GM12878 (cell line): ENCODE measurements around the gene NFASC. TPM values are rescaled to one million over a fixed set of nuclear protein-coding genes. Genes with fewer than 3 reads are reported as not detected.

Experiments
- ATAC-seq: fragments of 200-7000 bp; cut with Tn5 transposase; 3 replicates; pipeline ENCODE4 v1.9.1; 2020; ENCODE audit warnings: mild to moderate bottlenecking, moderate library complexity
- BruUV-seq: library from RNA; stranded (reverse); fragments of 400-500 nt; replicated peaks from 2 replicates; lab custom pipeline; 2021; lab: Mats Ljungman, UMichigan
- CTCF ChIA-PET: fragments of 300-600 bp; sonication (Branson Sonifier 250); formaldehyde crosslinking; extraction: SDS; loops from one replicate; lab custom pipeline; 2021; ENCODE audit warnings: inconsistent platforms; lab: Yijun Ruan, JAX
- POLR2A ChIA-PET: fragments of 350-600 bp; formaldehyde crosslinking; extraction: SDS; loops from one replicate; lab custom pipeline; 2021; ENCODE audit warnings: inconsistent platforms; lab: Charles Lee
- RAD21 ChIA-PET: fragments of 300-600 bp; sonication (Branson Sonifier 250); formaldehyde crosslinking; loops from one replicate; lab custom pipeline; 2023; ENCODE audit warnings: antibody characterized with exemption; ENCODE audit not compliant: unreplicated experiment; lab: Charles Lee
- SMC1A ChIA-PET: fragments of 300-600 bp; sonication (Branson Sonifier 250); formaldehyde crosslinking; loops from one replicate; lab custom pipeline; 2023; ENCODE audit not compliant: unreplicated experiment, uncharacterized antibody; lab: Charles Lee
- DNase-seq: peaks from one replicate; pipeline ENCODE4 v3.0.0-alpha.2; 2011; ENCODE audit warnings: low read depth, low spot score
- FAIRE-seq: peaks from 3 replicates; lab custom pipeline; 2011; peaks lifted over from hg19 to GRCh38; lab: Jason Lieb, UNC
- H2AFZ ChIP-seq: 2 replicates; pipeline ENCODE4 v1.6.0; 2011; ENCODE audit warnings: low read depth, low read length, control low read depth; ENCODE audit not compliant: control insufficient read depth
- H3K27ac ChIP-seq: 2 replicates; pipeline ENCODE4 v1.5.1; 2011; ENCODE audit warnings: control low read depth; ENCODE audit not compliant: control insufficient read depth, insufficient read depth
- H3K27me3 ChIP-seq, 2 experiments: replicated peaks in 1 of 2; 2 replicates each; pipeline versions ENCODE4 v1.6.0 to v1.6.1; 2011; ENCODE audit warnings: low read length in 1 of 2; ENCODE audit not compliant: control insufficient read depth in 2 of 2, insufficient read depth in 2 of 2
- H3K36me3 ChIP-seq, 2 experiments: 2 replicates each; pipeline ENCODE4 v1.5.1; 2011; ENCODE audit warnings: low read length in 1 of 2; ENCODE audit not compliant: control insufficient read depth in 2 of 2, insufficient read depth in 2 of 2
- H3K4me1 ChIP-seq: 2 replicates; pipeline ENCODE4 v1.6.1; 2011; ENCODE audit warnings: mild to moderate bottlenecking, low read length, moderate library complexity, mixed read lengths; ENCODE audit not compliant: control insufficient read depth, insufficient read depth
- H3K4me2 ChIP-seq: 2 replicates; pipeline ENCODE4 v1.6.0; 2011; ENCODE audit warnings: control low read depth; ENCODE audit not compliant: control insufficient read depth, insufficient read depth
- H3K4me3 ChIP-seq: fragments of 200-600 bp; sonication (generic); 2 replicates; pipeline ENCODE4 v1.5.1; 2016
- H3K79me2 ChIP-seq: 2 replicates; pipeline ENCODE4 v1.6.0; 2011; ENCODE audit warnings: low read length; ENCODE audit not compliant: control insufficient read depth, insufficient read depth
- H3K9ac ChIP-seq: 2 replicates; pipeline ENCODE4 v1.8.0; 2011; ENCODE audit warnings: low read length, control low read depth, mixed read lengths; ENCODE audit not compliant: control insufficient read depth, insufficient read depth
- H3K9me3 ChIP-seq: replicated peaks from 3 replicates; pipeline ENCODE4 v1.5.1; 2011; ENCODE audit warnings: mild to moderate bottlenecking, low read length; ENCODE audit not compliant: control insufficient read depth, insufficient read depth
- H4K20me1 ChIP-seq: 2 replicates; pipeline ENCODE4 v1.6.0; 2011; ENCODE audit not compliant: control insufficient read depth, insufficient read depth
- CBFB ChIP-seq: IDR thresholded peaks from 2 replicates; pipeline ENCODE4 v1.6.1; 2016; ENCODE audit warnings: antibody characterized with exemption, low read depth
- CBX5 ChIP-seq: sonication (generic); IDR thresholded peaks from 2 replicates; pipeline ENCODE4 v1.6.1; 2016; ENCODE audit warnings: low read depth, moderate library complexity, mild to moderate bottlenecking, inconsistent platforms
- EP300 ChIP-seq, 2 experiments: fragments of 150-350 bp in 1 of 2; IDR thresholded peaks; 2 replicates each; pipeline ENCODE4 v1.6.1; 2011 to 2012; ENCODE audit warnings: low read depth in 2 of 2, low read length in 2 of 2, borderline replicate concordance in 1 of 2, improper control_type of control experiment in 1 of 2, inconsistent platforms in 1 of 2; ENCODE audit not compliant: control insufficient read depth in 1 of 2
- IKZF2 ChIP-seq, 2 experiments: fragments of 450-650 bp; IDR thresholded peaks; 2 replicates each; pipeline ENCODE4 v1.6.1; 2017; ENCODE audit warnings: mild to moderate bottlenecking in 2 of 2, moderate library complexity in 2 of 2
- NBN ChIP-seq: fragments of 450-650 bp; IDR thresholded peaks from 2 replicates; pipeline ENCODE4 v1.6.1; 2016
- RFX5 ChIP-seq: IDR thresholded peaks from 2 replicates; pipeline ENCODE4 v1.6.1; 2011; ENCODE audit warnings: low read depth, low read length, improper control_type of control experiment
- SIN3A ChIP-seq: IDR thresholded peaks from 2 replicates; pipeline ENCODE4 v1.6.1; 2012; ENCODE audit warnings: low read depth, low read length, improper control_type of control experiment
- WGBS: methylation state at CpG from one replicate; pipeline ENCODE4 v1.1.6; 2016; ENCODE audit warnings: low lambda C conversion rate; ENCODE audit not compliant: insufficient replicate concordance, insufficient coverage; ENCODE audit errors: missing lambda C conversion rate; 5-methylcytosine and 5-hydroxymethylcytosine counted together
- in situ Hi-C: fragments of 300-500 bp; cut with MboI; formaldehyde crosslinking; loops from 9 replicates; pipeline ENCODE4 v1.14.3; 2018; ENCODE audit warnings: mixed read lengths
- intact Hi-C: fragments of 100-400 bp; cut with micrococcal nuclease; formaldehyde crosslinking; loops from one replicate; pipeline ENCODE4 v1.14.2; 2022; ENCODE audit not compliant: unreplicated experiment
- polyA plus RNA-seq, 11 experiments: library from polyadenylated mRNA; depleted of rRNA in 4 of 11; unstranded in 6 of 11; stranded (reverse) in 5 of 11; fragments of >200 nt; fragmentation: Nextera tagmentation in 4 of 11; fragmentation: Illumina TruSeq in 1 of 11; extraction: Ambion mirVana in 4 of 11; extraction: Trizol in 1 of 11; gene quantifications; 1 replicate in 1 of 11; 2 replicates in 10 of 11; pipeline versions ENCODE4 v1.2.1 to v1.2.3, GENCODE V29; 2011 to 2016; ENCODE audit warnings: inconsistent platforms in 2 of 11, missing spikeins in 2 of 11, low read depth in 1 of 11
- total RNA-seq, 4 experiments: library from RNA; depleted of rRNA in 3 of 4; stranded (reverse); fragments of >200 nt in 3 of 4; fragmentation: Illumina TruSeq in 1 of 4; extraction: Trizol in 1 of 4; gene quantifications; 2 replicates each; pipeline versions ENCODE4 v1.2.1 to v1.2.3, GENCODE V29; 2013 to 2021

The NFASC gene
- total and polyA plus RNA-seq, 10 of the 15 experiments (the other 5 are each of a cell fraction or from before 2014, with no cell fraction given): 0.04 to 0.31 (median 0.12) TPM; not detected in 4

GRCh38 chr1:204923626-204924012, 53.0 kb downstream of the NFASC start:
- Histone ChIP-seq H2AFZ (no peak overlapping the region), H3K79me2 (no peaks in the 10 kb centered on the region), H3K36me3 (no peaks in the 10 kb centered on the region), H4K20me1 (no peaks in the 10 kb centered on the region; the same call in 1 of the 2 replicates), H3K9ac (no peak overlapping the region), H3K9me3 (no peaks in the 10 kb centered on the region), H3K27me3 (peaks cover 0 to 3% of the 10 kb centered on the region in 2 experiments; a peak in 3 of 4 replicates), H3K4me2 (no peak overlapping the region), H3K4me1 (no peaks in the 10 kb centered on the region), H3K4me3 (no peak overlapping the region), H3K27ac (no peak overlapping the region)
- ATAC-seq (no peak), DNase-seq (no peak), FAIRE-seq (no peak)
- WGBS: 0% methylated on average over 4 of the region's 4 CpGs
- intact Hi-C loops (no loop called here), in situ Hi-C loops (no loop called here)
- ChIA-PET RAD21 (no interaction called here), SMC1A (interaction anchor here (1.3 kb wide), 1 partner anchor 16 kb away, joined by 3 read pairs; no protein-coding TSS in a partner anchor), CTCF (interaction anchor here (1.1 to 3.6 kb wide), 2 partner anchors 18 to 19 kb away, joined by 3 to 10 read pairs; no protein-coding TSS in a partner anchor), POLR2A (no interaction called here)
- no TSS peak for BruUV-seq
- TF ChIP-seq RFX5: no peak
- no peak for TF ChIP-seq EP300 (IDR thresholded peaks at IDR 0.05; ENCODE audit: borderline replicate concordance in 1 of 2, control insufficient read depth in 1 of 2, low read depth in 2 of 2, low read length in 2 of 2)
- TF ChIP-seq NBN: no peak
- TF ChIP-seq SIN3A: no peak
- TF ChIP-seq CBFB: no peak
- TF ChIP-seq IKZF2 (IDR thresholded peaks at IDR 0.05): no peak
- no peak for TF ChIP-seq CBX5
